Activated naive CD4-positive, alpha-beta T cell (primary cell): ENCODE data around the gene ZNF441.
A peak's percentile ranks its signal among the peaks of the same experiment; 100 is the strongest.
"Not testable (repeated sequence)": the region's sequence is repeated elsewhere in the genome, so short reads cannot be mapped to it uniquely, and the experiment has no call there.

Experiments
- DNase-seq, 4 experiments: peaks; one replicate each; lab custom pipeline; 2025; lab: John Stamatoyannopoulos, UW

ZNF441 gene

DNA sequence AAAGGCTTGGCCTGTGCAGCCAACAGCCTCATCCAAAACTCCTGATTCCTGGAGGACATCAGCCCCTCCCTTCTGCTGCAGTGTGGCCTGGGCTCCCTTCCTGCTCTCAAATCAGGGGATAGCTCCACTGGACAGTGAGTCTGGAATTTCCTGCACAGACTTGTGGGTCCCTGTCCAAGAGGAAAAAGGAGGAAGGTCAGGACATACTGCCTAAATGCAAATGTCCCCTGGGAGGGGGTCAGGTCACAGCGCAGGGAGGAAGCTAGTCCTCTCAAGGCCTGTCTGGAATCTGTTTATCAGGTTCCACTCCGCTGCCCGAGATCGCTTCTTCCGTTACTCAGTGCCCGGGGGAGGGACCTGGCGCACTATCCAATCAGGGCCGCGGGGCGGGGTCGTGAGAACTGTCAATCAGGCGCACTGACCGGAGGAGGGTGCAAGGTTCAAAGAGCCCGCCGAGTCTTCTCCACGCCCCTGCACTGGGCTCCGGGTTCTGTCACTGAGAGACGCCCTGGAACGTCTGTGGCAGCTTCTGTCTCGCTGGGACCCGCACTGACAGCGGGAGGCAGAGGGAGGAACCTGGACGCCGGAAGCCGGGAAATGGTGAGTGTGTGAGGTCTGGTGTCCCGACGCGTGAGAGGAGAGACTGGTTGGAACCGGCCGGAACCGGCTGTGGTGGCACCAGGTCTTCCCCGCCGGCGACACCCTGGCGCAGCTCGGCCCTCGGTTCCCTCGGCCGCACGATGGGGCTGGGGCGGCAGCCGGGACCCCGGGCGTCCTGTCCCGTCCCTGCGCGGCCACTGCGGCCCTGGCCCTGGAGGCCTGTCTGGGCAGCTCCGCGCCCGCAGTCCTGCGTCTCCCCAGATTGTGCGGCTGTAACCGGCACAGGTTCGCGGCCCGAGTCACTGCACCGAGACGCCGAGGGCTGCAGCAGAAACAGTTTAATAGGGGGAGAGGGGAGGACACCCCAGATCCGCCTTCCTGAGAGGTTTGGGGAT lies at the start of gene ZNF441:
ZNF441 (plus strand) TSS at position 404 of the 995 bp plus-strand sequence; CDS start at position 598, 194 bp downstream.
- peak; percentile 79 to 92 (median 86) for DNase-seq

DNA sequence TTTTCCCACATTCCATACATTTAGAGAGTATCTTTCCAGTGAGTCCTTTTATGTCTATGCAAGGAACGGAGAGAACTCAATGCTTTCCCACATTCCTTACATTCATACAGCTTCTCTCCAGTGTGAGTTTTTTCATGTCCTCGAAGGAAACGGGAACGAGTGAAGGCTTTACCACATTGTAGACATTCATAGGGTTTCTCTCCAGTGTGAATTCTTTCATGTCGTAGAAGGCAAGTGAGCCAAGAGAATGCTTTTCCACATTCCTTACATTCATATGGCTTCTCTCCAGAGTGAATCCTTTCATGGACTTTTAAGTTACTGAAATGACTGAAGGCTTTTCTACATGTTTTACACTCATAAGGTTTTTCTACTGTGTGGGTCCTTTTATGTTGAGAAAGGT lies 45.1 kb upstream of the ZNF441 start:
- DNase-seq, result no peak

DNA sequence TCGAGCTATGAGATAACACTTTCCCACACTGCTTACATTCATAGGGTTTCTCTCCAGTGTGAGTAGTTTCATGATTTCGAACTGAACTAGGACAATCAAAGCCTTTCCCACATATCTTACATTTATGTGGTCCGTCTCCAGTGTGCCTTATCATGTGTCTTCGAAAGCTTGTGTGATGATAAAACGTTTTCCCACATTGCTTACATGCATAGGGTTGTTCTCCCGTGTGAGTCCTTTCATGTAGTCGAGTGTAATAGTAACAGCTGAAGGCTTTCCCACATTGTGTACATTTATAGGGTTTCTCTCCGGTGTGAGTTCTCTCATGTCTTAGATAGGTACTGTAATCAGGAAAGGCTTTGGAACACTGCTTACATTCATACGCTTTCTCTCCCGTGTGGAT lies 44.4 kb upstream of the ZNF441 start:
- DNase-seq, result no peak

DNA sequence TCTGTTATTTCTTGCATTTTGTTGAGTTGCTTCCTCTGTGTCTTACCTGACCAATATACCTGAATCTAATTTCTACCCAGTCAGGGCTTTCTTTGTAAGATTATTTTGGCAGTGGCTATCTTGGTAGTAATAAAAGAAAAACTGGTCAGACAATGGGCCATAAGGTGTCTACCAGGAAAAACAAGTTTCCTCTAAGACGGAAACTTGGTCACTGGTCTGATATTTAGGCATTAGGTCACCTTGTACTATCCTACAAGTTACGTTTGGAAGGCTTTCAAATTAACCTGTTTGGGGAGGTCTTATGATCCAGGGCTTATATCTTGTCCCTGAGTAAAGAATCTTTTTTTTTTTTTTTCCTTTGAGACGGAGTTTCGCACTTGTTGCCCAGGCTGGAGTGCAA lies 37.2 kb upstream of the ZNF441 start:
- no peak for DNase-seq

DNA sequence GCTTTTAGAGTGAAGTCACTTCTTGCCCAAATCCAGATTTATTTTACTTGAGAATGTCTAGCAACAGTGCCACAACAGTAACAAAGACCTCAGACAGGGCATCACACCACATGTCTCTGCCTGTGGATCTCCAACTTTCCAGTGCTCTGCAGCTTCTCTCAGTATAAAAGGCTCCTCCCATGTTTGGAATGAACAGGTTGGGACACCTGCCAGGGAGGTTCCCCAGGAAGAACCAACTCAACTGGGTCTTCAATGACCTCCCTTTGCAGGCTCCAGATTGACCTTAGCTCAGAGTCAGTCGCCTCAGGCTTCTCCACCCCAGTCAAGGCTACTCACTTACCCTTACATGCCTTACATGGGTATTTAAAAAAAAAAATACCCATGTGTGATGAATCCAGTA lies 31.4 kb upstream of the ZNF441 start:
- DNase-seq, result no peak

DNA sequence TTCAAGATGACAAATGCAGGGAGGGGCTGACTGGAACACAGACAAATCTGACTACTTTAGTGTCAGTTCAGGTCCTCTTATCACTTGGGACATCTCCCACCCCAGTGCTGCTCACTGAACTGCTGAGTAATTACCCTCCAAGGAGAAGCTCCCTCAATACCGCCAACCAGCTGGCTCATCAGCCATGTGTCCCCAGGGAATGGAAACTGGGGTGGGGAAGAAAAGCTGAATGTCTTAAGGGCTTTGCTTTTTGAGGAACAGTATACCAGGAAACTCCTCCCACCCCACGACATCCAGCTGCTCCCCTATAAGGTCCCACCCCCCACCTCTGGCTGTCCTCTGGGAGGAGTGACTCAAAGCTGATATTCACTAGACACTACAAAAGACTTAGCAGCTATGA lies 30.1 kb upstream of the ZNF441 start:
- DNase-seq, result no peak

DNA sequence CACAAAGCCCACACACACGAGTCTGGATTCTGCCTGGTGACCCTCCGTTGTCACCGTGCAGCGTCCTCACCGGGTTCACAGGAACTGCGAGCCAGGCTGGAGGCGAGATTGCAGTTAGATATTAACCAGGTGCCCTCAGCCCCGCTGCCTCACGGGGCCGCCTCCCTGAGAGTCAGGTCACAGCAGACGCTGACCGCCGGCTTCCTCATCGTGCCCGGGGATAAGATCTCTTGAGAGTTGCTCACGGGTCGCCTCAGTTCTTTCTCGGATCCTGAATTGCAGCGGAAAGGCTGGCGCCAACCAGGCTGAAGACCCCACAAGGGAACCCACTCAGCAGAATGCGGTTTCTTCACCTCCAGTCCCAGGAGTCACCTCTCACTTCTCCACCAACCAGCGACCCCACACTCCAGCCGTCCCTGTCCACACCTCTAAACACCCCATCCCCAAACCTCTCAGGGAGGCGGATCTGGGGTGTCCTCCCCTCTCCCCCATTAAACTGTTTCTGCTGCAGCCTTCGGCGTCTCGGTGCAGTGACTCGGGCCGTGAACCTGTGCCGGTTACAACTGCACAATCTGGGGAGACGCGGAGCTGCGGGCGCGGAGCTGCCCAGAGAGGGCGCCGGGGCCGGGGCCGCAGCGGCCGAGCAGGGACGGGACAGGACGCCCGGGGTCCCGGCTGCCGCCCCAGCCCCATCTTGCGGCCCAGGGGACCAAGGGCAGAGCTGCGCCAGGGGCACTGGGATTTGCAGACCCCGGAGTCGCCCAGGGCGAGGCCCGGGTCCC lies 28.6 kb upstream of the ZNF441 start:
- DNase-seq, result peak in 1 of 4 experiments; percentile 3

DNA sequence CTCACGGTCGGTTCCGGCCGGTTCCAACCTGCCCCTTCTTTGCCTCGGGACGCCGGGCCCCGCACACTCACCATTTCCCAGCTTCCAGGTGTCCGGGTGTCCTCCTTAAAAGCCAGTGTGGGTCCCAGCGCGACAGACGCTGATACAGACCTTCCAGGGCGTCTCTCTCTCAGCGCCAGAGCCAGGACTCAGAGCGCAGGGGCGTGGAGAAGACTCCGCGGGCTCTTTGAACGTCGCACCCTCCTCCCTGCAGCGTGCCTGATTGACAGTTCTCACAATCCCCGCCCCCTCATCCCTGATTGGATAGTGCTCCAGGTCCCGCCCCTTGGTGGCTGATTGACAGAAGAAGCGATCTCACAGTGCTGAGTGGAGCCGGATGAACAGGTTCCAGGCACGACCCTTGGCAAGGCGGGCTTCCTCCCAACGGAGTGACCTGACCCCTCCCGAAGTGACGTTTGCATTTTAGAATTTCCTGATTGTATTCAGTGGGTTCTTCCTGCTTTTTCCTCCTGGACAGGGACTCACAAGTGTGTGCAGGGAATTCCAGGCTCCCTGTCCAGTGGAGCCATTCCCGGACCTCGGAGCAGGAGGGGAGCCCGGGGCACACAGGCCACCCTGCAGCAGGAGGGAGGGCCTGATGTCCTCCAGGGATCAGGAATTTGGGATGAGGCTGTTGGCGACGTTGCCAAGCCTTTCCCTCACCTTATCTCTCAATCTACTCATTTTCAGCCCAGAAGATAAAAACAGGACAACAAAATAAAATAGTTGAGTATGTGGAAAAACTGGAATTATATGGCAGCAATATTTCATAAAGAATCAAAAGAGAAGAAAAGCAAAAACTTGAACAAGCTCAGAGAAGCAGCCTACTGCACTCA lies 27.8 kb upstream of the ZNF441 start, which contains the start of gene ZNF823:
ZNF823 (minus strand) TSS at position 201 of the 875 bp plus-strand sequence; CDS start at position 74, 127 bp downstream.
- DNase-seq, result peak; percentile 69 to 94 (median 92)

DNA sequence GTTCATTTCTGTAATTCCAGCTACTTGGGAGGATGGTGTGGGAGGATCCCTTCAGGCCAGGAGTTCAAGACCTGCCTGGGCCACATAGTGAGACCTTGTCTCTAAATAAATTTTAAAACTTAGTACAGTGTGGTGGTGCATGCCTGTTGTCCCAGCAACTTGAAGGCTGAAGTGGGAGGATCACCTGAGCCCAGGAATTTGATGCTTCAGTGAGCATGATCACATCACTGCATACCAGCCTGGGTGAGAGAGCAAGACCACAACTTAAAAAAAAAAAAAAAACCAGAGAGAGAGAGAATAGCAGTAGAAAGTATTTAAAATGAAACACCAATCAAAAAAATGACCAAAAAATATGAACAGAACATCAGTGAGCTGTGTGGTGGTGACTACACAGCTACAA lies 20.9 kb upstream of the ZNF441 start:
- no peak for DNase-seq

DNA sequence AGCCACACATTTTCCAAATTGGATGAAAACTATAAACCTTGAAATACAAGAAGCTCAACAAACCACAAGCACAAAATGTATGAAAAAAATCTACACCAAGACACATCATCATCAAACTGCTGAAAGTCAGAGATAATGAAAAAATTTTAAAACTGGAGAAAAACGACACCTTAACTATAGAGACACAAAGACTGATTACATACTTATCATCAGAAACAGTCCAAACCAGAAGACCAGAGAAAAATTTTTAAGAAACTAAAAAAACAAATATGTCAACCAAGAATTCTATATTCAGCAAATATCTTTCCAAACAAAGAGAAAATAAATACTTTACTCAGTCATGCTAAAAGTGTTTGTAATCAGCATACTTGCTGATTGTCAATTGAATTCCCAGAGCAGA lies 19.5 kb upstream of the ZNF441 start:
- no peak for DNase-seq

DNA sequence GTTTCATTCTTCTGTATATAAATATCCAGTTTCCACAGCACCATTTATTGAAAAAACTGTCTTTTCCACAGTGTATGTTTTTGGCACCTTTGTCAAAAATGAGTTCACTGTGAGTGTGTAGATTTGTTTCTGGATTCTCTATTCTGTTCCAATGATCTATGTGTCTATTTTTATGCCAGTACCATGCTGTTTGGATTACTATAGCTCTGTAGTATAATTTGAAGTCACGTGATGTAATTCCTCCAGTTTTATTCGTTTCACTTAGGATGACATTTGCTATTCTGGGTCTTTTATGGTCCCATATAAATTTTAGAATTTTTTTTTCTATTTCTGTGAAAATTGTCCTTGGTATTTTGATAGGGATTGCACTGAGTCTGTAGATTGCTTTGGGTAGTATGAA lies 17.0 kb upstream of the ZNF441 start:
- DNase-seq, result no peak

DNA sequence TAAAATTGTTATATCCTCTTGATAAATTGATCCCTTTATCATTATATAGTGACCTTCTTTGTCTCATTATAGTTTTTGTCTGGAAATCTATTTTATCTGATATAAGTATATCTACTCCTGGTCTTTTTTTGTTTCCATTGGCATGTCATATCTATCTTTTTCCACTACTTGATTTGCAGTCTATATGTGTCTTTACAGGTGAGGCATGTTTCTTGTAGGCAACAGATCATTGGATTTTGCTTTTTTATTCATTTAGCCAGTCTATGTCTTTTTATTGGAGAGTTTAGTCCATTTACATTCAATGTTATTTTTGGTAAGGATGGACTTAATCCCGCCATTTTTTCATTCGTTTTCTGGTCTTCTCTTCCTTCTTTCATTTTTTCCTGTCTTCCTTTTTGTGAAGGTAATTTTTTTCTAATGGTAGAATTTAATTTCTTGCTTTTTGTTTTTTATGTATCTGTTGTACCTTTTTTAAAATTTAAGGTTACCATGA lies 14.5 kb upstream of the ZNF441 start:
- DNase-seq, result no peak

DNA sequence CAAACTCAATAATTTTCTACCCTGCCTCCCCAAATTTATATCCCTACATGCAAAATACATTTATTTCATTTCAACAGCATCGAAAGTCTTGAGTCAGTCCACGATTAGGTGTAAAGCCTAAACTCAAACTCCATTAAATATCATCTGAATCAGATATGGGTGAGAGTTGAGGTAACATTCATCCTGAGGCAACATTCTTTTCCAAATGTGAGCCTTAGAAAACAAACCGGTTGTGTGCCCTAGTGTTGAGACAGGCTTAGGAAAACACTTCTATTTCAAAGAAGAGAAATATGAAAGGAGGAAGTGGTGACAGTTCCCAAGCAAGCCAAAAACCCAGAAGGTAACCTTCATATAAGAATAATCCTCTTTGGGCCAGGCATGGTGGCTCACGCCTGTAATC lies 12.1 kb upstream of the ZNF441 start:
- no peak for DNase-seq

DNA sequence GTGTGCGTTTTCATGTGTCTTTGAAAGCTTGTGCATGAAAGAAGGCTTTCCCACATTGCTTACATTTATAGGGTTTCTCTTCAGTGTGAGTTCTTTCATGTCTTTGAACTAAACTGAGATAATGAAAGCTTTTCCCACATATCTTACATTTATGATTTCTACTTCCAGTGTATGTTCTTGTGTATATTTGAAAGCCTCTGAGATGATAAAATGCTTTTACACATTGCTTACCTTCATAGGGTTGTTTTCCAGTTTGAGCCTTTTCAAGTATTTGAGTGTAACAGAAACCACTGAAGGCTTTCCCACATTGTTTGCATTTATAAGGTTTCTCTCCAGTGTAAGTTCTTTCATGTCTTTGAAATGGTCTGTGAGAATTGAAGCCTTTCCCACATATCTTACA lies 9.8 kb upstream of the ZNF441 start:
- no peak for DNase-seq

DNA sequence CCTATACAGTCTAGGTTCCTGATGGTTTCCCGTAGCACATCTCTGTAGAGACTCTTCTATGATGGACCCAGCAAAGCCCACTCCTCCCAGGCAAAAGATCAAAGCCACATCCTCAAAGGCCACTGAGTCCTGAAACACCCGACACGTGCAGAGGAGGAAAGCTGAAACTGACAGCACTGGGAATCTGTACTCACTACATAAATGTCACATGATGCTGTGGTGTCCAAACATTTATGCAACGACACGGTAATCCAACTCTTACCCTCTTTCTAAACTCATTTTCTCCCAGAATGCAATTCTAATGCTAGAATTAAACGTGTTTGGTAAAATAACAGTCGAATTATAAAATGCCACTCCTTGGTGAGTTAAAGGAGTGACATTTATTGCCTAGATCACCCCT lies 7.0 kb upstream of the ZNF441 start:
- no peak for DNase-seq

DNA sequence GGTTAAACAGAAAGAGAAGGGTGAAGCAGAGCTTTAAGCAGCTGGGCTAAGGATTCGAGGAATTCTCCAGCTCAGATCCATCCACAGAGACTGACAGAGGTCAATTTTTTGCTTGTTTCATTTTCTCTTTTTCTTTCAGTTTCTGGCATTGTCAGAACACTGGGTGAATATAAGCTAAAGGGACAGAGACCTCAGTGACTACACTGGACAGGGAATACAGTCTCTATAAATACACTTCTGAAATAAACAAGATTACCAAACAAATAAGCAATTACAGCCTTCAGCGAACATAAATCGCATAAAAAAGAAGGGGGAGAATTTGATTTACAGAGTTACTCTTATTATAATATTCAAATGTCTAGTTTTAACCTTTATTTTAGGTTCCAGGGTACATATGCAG lies 3.7 kb upstream of the ZNF441 start:
- no peak for DNase-seq

DNA sequence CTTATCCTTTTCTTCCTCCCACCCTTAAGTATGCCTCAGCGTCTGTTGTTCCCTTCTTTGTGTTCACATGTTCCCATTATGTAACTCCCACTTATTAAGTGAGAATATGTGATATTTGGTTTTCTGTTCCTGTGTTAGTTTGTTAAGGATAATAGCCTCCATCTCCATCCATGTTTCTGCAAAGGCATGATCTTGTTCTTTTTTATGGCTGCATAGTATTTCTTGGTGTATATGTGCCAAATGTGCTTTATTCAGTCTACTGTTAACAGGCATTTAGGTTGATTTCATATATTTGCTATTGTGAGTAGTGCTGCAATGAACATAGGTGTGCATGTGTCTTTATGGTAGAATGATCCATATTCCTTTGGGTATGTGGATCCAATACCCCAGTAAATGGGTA lies 3.2 kb upstream of the ZNF441 start:
- no peak for DNase-seq

DNA sequence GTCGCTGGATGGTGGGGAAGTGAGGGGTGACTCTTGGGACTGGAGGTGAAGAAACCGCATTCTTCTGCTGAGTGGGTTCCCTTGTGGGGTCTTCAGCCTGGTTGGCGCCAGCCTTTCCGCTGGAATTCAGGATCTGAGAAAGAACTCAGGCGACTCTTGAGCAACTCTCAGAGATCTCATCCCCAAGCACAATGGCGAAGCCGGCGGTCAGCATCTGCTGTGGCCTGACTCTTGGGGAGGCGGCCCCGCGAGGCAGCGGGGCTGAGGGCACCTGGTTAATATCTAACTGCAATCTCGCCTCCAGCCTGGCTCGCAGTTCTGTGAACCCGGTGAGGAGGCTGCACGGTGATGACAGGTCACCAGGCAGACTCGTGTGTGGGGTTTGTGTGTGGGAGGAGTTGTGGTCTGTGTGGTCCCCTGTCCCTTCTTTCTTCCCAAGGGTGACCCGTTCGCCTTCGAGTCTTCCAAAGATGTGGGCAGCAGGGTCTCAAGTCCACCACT lies 883 bp downstream of the ZNF441 start:
- peak in 1 of 4 experiments; percentile 0 for DNase-seq

DNA sequence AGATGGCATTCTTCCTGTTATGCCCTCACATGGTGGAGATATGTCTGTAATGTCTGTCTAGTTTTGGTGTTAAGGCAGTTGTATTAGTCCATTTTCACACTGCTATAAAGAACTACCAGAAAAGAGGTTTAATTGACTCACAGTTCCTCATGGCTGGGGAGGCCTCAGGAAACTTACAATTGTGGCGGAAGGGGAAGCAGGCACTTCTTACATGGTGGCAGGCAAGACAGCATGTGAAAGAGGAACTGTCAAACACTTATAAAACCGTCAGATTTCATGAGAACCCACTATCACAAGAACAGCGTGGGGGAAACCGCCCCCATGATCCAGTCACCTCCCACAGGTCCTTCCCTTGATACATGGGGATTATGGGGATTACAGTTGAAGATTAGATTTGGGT lies 3.2 kb downstream of the ZNF441 start:
- DNase-seq, result no peak

DNA sequence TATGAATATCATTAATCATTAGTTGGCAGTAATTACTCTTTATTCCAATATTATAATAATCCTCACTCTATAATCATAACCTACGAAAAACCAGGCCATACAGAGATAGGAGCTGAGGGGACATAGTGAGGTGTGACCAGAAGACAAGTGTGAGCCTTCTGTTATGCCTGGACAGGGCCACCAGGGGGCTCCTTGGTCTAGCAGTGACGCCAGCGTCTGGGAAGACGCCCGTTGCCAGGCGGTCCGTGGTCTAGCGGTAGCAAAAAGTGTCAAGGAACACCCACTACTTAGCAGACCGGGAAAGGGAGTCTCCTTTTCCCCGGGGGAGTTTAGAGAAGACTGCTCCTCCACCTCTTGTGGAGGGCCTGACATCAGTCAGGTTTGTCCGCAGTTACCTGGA lies 4.7 kb downstream of the ZNF441 start:
- DNase-seq, result not testable (repeated sequence)

DNA sequence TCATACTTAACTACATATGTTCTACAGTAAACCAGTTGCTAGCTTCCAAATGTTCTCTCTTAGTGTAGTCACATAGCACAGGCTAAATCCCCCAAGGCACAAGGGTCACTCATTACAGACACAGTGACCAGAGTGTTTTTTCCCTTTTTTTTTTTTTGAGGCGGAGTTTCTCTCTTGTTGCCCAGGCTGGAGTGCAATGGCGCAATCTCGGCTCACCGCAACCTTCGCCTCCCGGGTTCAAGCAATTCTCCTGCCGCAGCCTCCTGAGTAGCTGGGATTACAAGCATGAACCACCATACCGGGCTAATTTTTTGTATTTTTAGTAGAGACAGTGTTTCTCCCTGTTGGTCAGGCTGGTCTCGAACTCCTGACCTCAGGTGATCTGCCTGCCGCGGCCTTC lies 9.9 kb downstream of the ZNF441 start:
- not testable (repeated sequence) for DNase-seq
